Superior temporal gyrus (tissue), 1 donor: ENCODE data around the gene OFD1.

ENCODE experiments used
- DNase-seq: peaks from one replicate; pipeline ENCODE4 v3.0.0-alpha.2; 2016; ENCODE audit errors: extremely low spot score

The OFD1 gene

GRCh38 chrX:13793897-13794296, 59.3 kb downstream of the OFD1 start:
- DNase-seq, result no peak

- DNase-seq, result no peak
These were observed 59.9 kb downstream of the OFD1 start for GRCh38 chrX:13794417-13794816.

GRCh38 chrX:13797512-13797911, 63.0 kb downstream of the OFD1 start:
- no peak for DNase-seq

GRCh38 chrX:13798184-13798583, 63.6 kb downstream of the OFD1 start:
- no peak for DNase-seq

GRCh38 chrX:13803116-13803515, 68.6 kb downstream of the OFD1 start:
- no peak for DNase-seq

- DNase-seq, result no peak
These were observed 70.7 kb downstream of the OFD1 start for GRCh38 chrX:13805241-13805640.

GRCh38 chrX:13808293-13808692, 73.7 kb downstream of the OFD1 start:
- no peak for DNase-seq

- no peak for DNase-seq
These were observed 74.3 kb downstream of the OFD1 start for GRCh38 chrX:13808865-13809264.

- no peak for DNase-seq
These were observed 81.1 kb downstream of the OFD1 start for GRCh38 chrX:13815664-13816063.

- DNase-seq, result no peak
These were observed 81.6 kb downstream of the OFD1 start for GRCh38 chrX:13816176-13816575.

- DNase-seq, result no peak
These were observed 82.4 kb downstream of the OFD1 start, which contains the start of gene GPM6B for GRCh38 chrX:13816643-13817627. GPM6B (minus strand) TSS chrX:13817093; CDS start chrX:13816904, 189 bp downstream.
